Erythroblast (primary cell): ENCODE results near the gene MUC5AC.

Experiments
- GATA1 ChIP-seq: IDR thresholded peaks from 2 replicates; pipeline ENCODE4 v1.6.1; 2011; ENCODE audit warnings: low read depth, mild to moderate bottlenecking, control low read depth, low read length, moderate library complexity
- POLR2A ChIP-seq: IDR thresholded peaks from 2 replicates; pipeline ENCODE4 v1.6.1; 2011; ENCODE audit warnings: mild to moderate bottlenecking, low read length

DNA sequence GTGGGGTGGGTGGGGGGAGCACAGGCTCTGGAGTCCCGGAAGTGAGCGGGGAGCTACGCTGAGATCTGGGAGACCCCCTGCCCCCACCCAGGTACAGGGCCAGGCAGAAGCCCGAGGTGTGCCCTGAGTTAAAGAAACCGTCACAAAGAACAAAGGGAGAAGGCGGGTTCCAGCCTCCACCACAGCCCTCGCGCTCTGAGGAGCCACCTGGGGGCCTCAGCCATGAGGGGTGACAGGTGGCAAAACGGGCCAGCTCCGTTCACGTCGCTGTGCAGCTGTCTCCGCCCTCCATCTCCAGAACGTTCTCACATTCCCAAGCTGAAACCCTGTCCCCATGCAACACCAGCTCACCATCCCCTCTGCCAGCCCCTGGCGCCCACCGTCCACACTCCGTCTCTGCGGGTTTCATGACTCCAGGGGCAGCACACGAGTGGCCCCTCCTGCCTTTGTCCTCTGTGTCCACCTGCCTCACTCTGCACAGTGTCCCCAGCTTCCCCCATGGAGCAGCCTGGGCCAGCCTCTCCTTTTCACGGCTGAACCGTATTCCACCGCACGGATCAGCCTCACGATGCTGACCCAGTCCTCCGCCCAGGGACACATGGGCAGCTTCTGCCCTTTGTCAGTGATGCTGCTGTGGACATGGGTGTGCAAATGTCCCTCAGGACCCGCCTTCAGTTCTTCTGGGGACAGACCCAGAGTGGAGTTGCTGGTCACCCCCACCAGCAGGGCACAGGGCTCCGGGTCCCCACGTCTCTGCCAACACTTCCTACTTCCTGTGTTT lies 63.4 kb downstream of the MUC5AC start:
- TF ChIP-seq POLR2A, result no peak
- no peak for TF ChIP-seq GATA1
